ENCODE data around the gene RETN. TPM values are rescaled to one million over a fixed set of nuclear protein-coding genes. Genes with fewer than 3 reads are reported as not detected.

RETN gene
- total RNA-seq, 1 donor from 2014 or later = 1.7 TPM

DNA sequence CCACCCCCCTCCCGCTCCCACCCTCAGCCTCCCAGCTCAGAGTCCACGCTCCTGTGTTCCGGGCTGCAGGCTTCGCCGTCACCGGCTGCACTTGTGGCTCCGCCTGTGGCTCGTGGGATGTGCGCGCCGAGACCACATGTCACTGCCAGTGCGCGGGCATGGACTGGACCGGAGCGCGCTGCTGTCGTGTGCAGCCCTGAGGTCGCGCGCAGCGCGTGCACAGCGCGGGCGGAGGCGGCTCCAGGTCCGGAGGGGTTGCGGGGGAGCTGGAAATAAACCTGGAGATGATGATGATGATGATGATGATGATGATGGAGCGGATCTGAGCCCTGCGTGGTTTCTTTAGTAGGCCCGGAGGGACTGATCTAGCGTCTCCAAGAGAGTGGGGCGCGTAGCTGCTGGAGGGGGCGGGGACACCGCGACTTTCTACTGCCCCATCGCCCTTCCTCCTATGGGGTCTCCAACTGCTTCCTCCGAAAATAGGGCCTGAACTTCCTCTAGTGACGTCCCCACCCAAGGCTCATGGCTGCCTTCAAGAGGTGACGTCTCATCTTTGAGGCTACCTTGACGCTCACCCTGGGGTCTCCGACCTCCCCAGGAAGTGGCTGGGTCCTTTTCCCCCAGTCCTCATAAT is 1.4 kb downstream of the RETN start:
- DNase-seq (ENCODE audit: low read depth) = no peak
- H3K4me3 ChIP-seq (ENCODE audit: low read depth, low read length) = no peak overlapping the region
- TF ChIP-seq CTCF (IDR thresholded peaks at IDR 0.05; ENCODE audit: insufficient read depth, low read length, poor library complexity, severe bottlenecking) = no peak
- H3K27me3 ChIP-seq (ENCODE audit: control insufficient read depth, insufficient read depth, low read length) = peaks cover 26% of the 10 kb centered on the region
- H3K36me3 ChIP-seq (ENCODE audit: control insufficient read depth, insufficient read depth, low read length) = no peaks in the 10 kb centered on the region

DNA sequence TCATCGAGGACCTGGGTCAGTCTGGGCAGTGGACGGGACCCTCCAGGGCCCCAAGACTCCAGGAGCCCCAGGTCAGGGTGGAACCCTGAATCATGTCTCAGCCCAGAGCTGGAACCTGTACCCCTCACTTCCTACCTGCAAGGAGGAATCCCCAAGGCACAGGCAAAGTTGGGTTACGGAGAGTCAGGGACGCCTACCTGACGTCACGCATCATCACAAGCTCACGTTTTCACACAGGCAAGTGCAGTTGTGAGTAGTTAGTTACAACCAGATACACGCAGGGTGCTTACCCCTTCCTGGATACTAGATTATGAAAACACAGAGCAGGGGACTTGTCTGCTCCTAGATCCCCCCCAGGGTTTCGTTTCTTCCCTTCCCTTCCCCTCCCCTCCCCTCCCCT is 1.9 kb downstream of the RETN start:
- peaks cover 26% of the 10 kb centered on the region for H3K27me3 ChIP-seq (ENCODE audit: control insufficient read depth, insufficient read depth, low read length)
- no peaks in the 10 kb centered on the region for H3K36me3 ChIP-seq (ENCODE audit: control insufficient read depth, insufficient read depth, low read length)
- H3K4me3 ChIP-seq (ENCODE audit: low read depth, low read length) = no peak overlapping the region
- no peak for DNase-seq (ENCODE audit: low read depth)
- no peak for TF ChIP-seq CTCF (IDR thresholded peaks at IDR 0.05; ENCODE audit: insufficient read depth, low read length, poor library complexity, severe bottlenecking)

DNA sequence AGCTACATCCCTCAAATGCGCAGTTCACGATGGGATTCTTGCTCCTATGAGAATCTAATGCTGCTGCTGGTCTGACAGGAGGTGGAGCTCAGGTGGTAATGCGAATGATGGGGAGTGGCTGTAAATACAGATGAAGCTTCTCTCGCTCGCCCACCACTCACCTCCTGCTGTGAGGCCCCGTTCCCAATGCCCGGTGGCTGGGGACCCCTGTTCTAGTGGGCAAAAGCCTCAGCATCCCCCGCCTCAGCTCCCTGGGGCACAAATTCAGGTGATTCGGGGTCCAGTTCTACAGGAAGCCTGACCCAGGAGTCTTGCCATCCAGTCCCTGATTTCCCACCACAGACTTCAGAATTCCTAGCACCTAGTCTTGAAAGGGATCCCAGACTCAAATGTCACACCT is 3.7 kb downstream of the RETN start:
- Histone ChIP-seq H3K27me3 (ENCODE audit: control insufficient read depth, insufficient read depth, low read length) (peaks cover 28% of the 10 kb centered on the region), H3K36me3 (ENCODE audit: control insufficient read depth, insufficient read depth, low read length) (no peaks in the 10 kb centered on the region), H3K4me3 (ENCODE audit: low read depth, low read length) (no peak overlapping the region)
- no peak for DNase-seq (ENCODE audit: low read depth)
- TF ChIP-seq CTCF (IDR thresholded peaks at IDR 0.05; ENCODE audit: insufficient read depth, low read length, poor library complexity, severe bottlenecking) = no peak

GRCh38 chr19:7674010-7675005 is 5.5 kb downstream of the RETN start:
- no peaks in the 10 kb centered on the region for H3K36me3 ChIP-seq (ENCODE audit: control insufficient read depth, insufficient read depth, low read length)
- DNase-seq (ENCODE audit: low read depth) = no peak
- no peak for TF ChIP-seq CTCF (IDR thresholded peaks at IDR 0.05; ENCODE audit: insufficient read depth, low read length, poor library complexity, severe bottlenecking)
- H3K4me3 ChIP-seq (ENCODE audit: low read depth, low read length) = no peak overlapping the region
- H3K27me3 ChIP-seq (ENCODE audit: control insufficient read depth, insufficient read depth, low read length) = peaks cover 37% of the 10 kb centered on the region

- H3K4me3 ChIP-seq (ENCODE audit: low read depth, low read length) = no peak overlapping the region
- no peaks in the 10 kb centered on the region for H3K36me3 ChIP-seq (ENCODE audit: control insufficient read depth, insufficient read depth, low read length)
- DNase-seq (ENCODE audit: low read depth) = no peak
- peaks cover 27% of the 10 kb centered on the region for H3K27me3 ChIP-seq (ENCODE audit: control insufficient read depth, insufficient read depth, low read length)
- no peak for TF ChIP-seq CTCF (IDR thresholded peaks at IDR 0.05; ENCODE audit: insufficient read depth, low read length, poor library complexity, severe bottlenecking)
Observed at GRCh38 chr19:7676376-7676775, 7.5 kb downstream of the RETN start.

Data from kidney epithelial cell (primary cell).